ENCODE measurements around the gene TMEM178B. TPM values are rescaled to one million over a fixed set of nuclear protein-coding genes. Genes with fewer than 3 reads are reported as not detected.

Gene TMEM178B
- total RNA-seq, 6 experiments from 2014 or later = under 0.01 to 0.53 (median 0.13) TPM; not detected in 2

DNA sequence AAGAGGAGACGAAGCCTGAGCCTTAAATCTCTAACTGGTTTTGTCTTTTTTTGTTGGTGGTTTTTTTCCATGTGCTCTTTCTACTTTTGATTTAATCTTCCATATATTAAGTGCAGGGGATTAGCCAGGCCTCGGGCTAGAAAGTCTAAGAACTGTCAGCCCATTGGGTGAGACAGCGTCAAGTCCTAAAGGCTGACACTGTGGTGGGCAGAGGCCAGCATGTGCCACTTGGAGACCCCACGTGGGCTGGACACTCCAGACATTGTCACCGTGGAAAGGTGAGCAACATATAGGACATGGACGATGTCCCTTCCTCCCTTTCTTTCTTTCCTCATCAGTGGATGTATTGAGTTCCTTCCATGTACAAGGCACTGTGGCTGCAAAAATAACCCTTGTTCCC lies 129.3 kb downstream of the TMEM178B start:
- intact Hi-C loops (cut with DNase I) = no loop called here
- ATAC-seq = no peak
- WGBS (ENCODE audit: insufficient coverage, low coverage, low lambda C conversion rate, missing lambda C conversion rate) = 71% methylated on average over 5 of the region's 6 CpGs

DNA sequence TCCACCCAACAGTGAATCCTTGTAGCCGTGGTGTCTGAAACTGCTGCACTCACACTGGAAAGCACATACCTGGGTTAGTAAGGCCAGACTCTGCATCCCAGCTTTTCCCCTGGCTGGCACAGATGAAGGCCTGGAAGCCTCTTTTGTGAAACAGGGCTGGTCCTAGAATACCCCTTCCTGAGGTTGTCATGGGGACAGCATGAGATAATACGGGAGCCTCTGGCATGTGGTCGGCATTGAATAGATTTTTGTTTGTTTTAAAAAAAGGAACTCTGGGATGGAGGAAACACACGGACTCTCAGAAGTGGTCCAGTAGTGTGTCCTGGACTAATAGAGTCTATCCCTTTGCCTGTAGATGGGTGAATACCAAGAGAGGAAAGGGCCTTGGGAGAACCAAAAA lies 129.7 kb downstream of the TMEM178B start:
- no peak overlapping the region for H3K27ac ChIP-seq
- WGBS (ENCODE audit: insufficient coverage, low coverage, low lambda C conversion rate, missing lambda C conversion rate) = 32% methylated on average over 4 of the region's 4 CpGs
- ATAC-seq (no peak), DNase-seq (no peak)
- H3K4me3 ChIP-seq = no peak overlapping the region
- no peak for TF ChIP-seq POLR2A (IDR thresholded peaks at IDR 0.05)
- TF ChIP-seq, protein P1, sequence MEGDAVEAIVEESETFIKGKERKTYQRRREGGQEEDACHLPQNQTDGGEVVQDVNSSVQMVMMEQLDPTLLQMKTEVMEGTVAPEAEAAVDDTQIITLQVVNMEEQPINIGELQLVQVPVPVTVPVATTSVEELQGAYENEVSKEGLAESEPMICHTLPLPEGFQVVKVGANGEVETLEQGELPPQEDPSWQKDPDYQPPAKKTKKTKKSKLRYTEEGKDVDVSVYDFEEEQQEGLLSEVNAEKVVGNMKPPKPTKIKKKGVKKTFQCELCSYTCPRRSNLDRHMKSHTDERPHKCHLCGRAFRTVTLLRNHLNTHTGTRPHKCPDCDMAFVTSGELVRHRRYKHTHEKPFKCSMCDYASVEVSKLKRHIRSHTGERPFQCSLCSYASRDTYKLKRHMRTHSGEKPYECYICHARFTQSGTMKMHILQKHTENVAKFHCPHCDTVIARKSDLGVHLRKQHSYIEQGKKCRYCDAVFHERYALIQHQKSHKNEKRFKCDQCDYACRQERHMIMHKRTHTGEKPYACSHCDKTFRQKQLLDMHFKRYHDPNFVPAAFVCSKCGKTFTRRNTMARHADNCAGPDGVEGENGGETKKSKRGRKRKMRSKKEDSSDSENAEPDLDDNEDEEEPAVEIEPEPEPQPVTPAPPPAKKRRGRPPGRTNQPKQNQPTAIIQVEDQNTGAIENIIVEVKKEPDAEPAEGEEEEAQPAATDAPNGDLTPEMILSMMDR (IDR thresholded peaks at IDR 0.05) = no peak
- H3K27me3 ChIP-seq = peaks cover 0 to 3% of the 10 kb centered on the region in 2 donors
- intact Hi-C loops (cut with DNase I) = no loop called here
- no peaks in the 10 kb centered on the region for H3K36me3 ChIP-seq
- H3K9me3 ChIP-seq = no peaks in the 10 kb centered on the region
- H3K4me1 ChIP-seq = no peaks in the 10 kb centered on the region

More for the DNA sequence above, 129.3 kb downstream of the TMEM178B start:
- Histone ChIP-seq H3K27me3 (peaks cover 0 to 3% of the 10 kb centered on the region in 2 donors), H3K36me3 (no peaks in the 10 kb centered on the region), H3K27ac (no peak overlapping the region), H3K9me3 (no peaks in the 10 kb centered on the region), H3K4me3 (no peak overlapping the region), H3K4me1 (no peaks in the 10 kb centered on the region)
- TF ChIP-seq, protein P1 (IDR thresholded peaks at IDR 0.05) = no peak
- TF ChIP-seq POLR2A (IDR thresholded peaks at IDR 0.05) = no peak
- DNase-seq = no peak

DNA sequence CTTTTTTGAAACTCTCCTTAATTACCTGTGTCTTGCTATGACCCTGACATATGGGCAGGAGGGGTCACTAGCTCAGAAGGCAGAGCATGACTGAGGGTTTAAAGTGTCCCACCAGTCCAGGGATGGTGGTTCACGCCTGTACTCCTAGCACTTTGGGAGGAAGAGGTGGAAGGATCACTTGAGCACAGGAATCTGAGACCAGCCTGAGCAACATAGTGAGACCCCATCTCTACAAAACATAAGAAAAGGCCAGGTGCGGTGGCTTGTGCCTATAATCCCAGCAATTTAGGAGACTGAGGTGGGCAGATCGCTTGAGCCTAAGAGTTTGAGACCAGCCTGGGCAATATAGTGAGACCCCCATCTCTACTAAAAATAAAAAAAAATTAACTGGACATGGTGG lies 133.8 kb downstream of the TMEM178B start:
- ATAC-seq (no peak), DNase-seq (no peak)
- Histone ChIP-seq H3K27ac (no peak overlapping the region), H3K4me3 (no peak overlapping the region), H3K27me3 (peaks cover 0 to 3% of the 10 kb centered on the region in 2 donors), H3K36me3 (no peaks in the 10 kb centered on the region), H3K9me3 (no peaks in the 10 kb centered on the region), H3K4me1 (no peaks in the 10 kb centered on the region)
- TF ChIP-seq, protein P1 (IDR thresholded peaks at IDR 0.05) = no peak
- no peak for TF ChIP-seq POLR2A (IDR thresholded peaks at IDR 0.05)
- intact Hi-C loops (cut with DNase I) = no loop called here
- 66% methylated on average over 3 of the region's 3 CpGs for WGBS (ENCODE audit: insufficient coverage, low coverage, low lambda C conversion rate, missing lambda C conversion rate)

DNA sequence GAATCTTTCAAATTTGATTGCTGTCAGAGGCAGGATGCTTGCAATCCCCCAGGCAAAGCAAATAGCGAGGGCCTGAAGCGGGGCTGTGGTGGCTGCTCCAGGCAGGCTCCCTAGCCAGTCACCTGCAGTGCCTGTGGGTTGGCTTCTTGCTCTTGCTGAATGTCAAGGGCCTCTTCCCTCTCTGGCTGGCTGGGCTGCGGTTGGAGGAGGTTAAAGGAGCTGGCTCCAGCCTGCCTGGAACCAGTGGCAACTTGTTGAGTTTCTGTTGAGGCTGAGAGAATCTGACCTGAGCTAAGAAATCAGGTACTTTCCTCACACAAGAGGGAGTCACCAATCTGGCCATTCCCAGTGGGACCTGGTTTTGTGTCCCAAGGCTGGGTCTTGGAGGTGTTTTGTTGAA lies 134.7 kb downstream of the TMEM178B start:
- H3K36me3 ChIP-seq = no peaks in the 10 kb centered on the region
- no peaks in the 10 kb centered on the region for H3K4me1 ChIP-seq
- TF ChIP-seq, protein P1 (IDR thresholded peaks at IDR 0.05) = no peak
- no peak for TF ChIP-seq POLR2A (IDR thresholded peaks at IDR 0.05)
- DNase-seq (no peak), ATAC-seq (no peak)
- peaks cover 0 to 3% of the 10 kb centered on the region in 2 donors for H3K27me3 ChIP-seq
- 88% methylated on average over 2 of the region's 3 CpGs for WGBS (ENCODE audit: insufficient coverage, low coverage, low lambda C conversion rate, missing lambda C conversion rate)
- H3K4me3 ChIP-seq = no peak overlapping the region
- intact Hi-C loops (cut with DNase I) = no loop called here
- no peaks in the 10 kb centered on the region for H3K9me3 ChIP-seq
- H3K27ac ChIP-seq = no peak overlapping the region

DNA sequence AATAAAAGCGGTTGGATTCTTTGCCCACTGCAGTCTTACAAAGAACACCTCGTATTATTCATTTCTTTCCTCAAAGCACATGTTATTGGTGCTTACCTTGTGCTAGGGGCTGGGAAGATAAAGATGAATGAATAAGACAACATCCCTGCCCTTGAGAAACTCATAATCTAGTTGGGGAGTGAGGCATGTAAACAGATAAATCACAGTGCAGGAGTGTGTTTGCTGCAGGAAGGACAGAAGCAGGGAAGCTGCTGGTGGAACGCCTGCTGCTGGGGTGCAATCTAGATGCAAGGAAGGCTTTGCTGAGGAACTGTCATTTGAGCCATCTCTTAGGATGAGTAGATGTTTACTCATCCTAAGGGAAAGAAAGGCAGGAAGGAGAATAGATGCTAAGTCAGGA lies 135.6 kb downstream of the TMEM178B start:
- Histone ChIP-seq H3K4me3 (no peak overlapping the region), H3K4me1 (no peaks in the 10 kb centered on the region), H3K27me3 (peaks cover 0 to 3% of the 10 kb centered on the region in 2 donors), H3K9me3 (no peaks in the 10 kb centered on the region), H3K36me3 (no peaks in the 10 kb centered on the region), H3K27ac (no peak overlapping the region)
- 69% methylated on average over 3 of the region's 3 CpGs for WGBS (ENCODE audit: insufficient coverage, low coverage, low lambda C conversion rate, missing lambda C conversion rate)
- intact Hi-C loops (cut with DNase I) = no loop called here
- ATAC-seq (no peak), DNase-seq (no peak)
- TF ChIP-seq, protein P1 (IDR thresholded peaks at IDR 0.05) = no peak
- TF ChIP-seq POLR2A (IDR thresholded peaks at IDR 0.05) = no peak

Measured in right lobe of liver (tissue), 6 donors.